A549 (cell line): ENCODE data around the gene AMMECR1. TPM values are rescaled to one million over a fixed set of nuclear protein-coding genes. Genes with fewer than 3 reads are reported as not detected.
A peak's percentile ranks its signal among the peaks of the same experiment; 100 is the strongest.

Experiments
- ATAC-seq, 2 experiments: fragments of 200-7000 bp in 1 of 2; fragments of >200 bp in 1 of 2; cut with Nextera tagmentation in 1 of 2; cut with Tn5 transposase in 1 of 2; 3 replicates each; pipeline versions ENCODE4 v1.8.0 to v1.9.1; 2018 to 2020; ENCODE audit warnings: mild to moderate bottlenecking in 1 of 2, moderate library complexity in 1 of 2
- CTCF ChIA-PET: fragments of 300-600 bp; sonication (Branson Sonifier 250); formaldehyde crosslinking; extraction: SDS; loops from one replicate; lab custom pipeline; 2021; ENCODE audit warnings: antibody characterized with exemption, inconsistent platforms; lab: Yijun Ruan, JAX
- POLR2A ChIA-PET: fragments of 350-600 bp; formaldehyde crosslinking; extraction: SDS; loops from one replicate; lab custom pipeline; 2021; ENCODE audit warnings: antibody characterized with exemption, inconsistent platforms; lab: Yijun Ruan, JAX
- DNase-seq, 2 experiments: peaks; one replicate each; pipeline versions ENCODE4 v3.0.0 to v3.0.0-alpha.2; 2011 to 2016; ENCODE audit warnings: low read depth in 1 of 2, low spot score in 1 of 2
- FAIRE-seq: peaks from 2 replicates; lab custom pipeline; 2011; peaks lifted over from hg19 to GRCh38; lab: Jason Lieb, UNC
- H3K27ac ChIP-seq, 2 experiments: fragments of >200 bp; sonication (Bioruptor Twin); formaldehyde crosslinking; 3 replicates each; pipeline ENCODE4 v1.5.1; 2016 to 2017
- H3K4me1 ChIP-seq: fragments of >200 bp; sonication (Bioruptor Twin); formaldehyde crosslinking; 3 replicates; pipeline ENCODE4 v1.6.1; 2016
- H3K4me2 ChIP-seq: fragments of >200 bp; sonication (Bioruptor Twin); formaldehyde crosslinking; 3 replicates; pipeline ENCODE4 v1.6.1; 2016
- H3K4me3 ChIP-seq: fragments of >200 bp; sonication (Bioruptor Twin); formaldehyde crosslinking; 3 replicates; pipeline ENCODE4 v1.5.1; 2016
- H3K9me3 ChIP-seq: fragments of >200 bp; sonication (Bioruptor Twin); formaldehyde crosslinking; 3 replicates; pipeline ENCODE4 v1.6.1; 2016
- BHLHE40 ChIP-seq: IDR thresholded peaks from 2 replicates; pipeline ENCODE4 v1.6.1; 2012; ENCODE audit warnings: low read depth, low read length, inconsistent platforms
- CHD4 ChIP-seq: fragments of 200-600 bp; sonication (generic); IDR thresholded peaks from 2 replicates; pipeline ENCODE4 v1.6.1; 2016; ENCODE audit warnings: antibody characterized with exemption, mild to moderate bottlenecking, borderline replicate concordance
- EHF ChIP-seq: fragments of 250-450 bp; sonication (Bioruptor Pico); IDR thresholded peaks from 2 replicates; pipeline ENCODE4 v1.5.0; 2020; ENCODE audit warnings: mild to moderate bottlenecking
- EHMT2 ChIP-seq: fragments of 200-600 bp; sonication (generic); IDR thresholded peaks from 2 replicates; pipeline ENCODE4 v1.6.1; 2016; ENCODE audit warnings: antibody characterized with exemption, low read depth, mild to moderate bottlenecking, moderate library complexity
- EP300 ChIP-seq, 2 experiments: fragments of >200 bp; sonication (Bioruptor Twin); formaldehyde crosslinking; IDR thresholded peaks; 2 replicates in 1 of 2; 3 replicates in 1 of 2; pipeline ENCODE4 v1.6.1; 2016 to 2017
- FOSL2 ChIP-seq, 2 experiments: fragments of 450-650 bp in 1 of 2; fragments of >200 bp in 1 of 2; sonication (Bioruptor Twin) in 1 of 2; formaldehyde crosslinking; IDR thresholded peaks; 2 replicates each; pipeline versions ENCODE4 v1.5.0 to v1.6.1; 2016 to 2020; ENCODE audit warnings: mild to moderate bottlenecking in 1 of 2, moderate library complexity in 1 of 2
- GATA3 ChIP-seq: IDR thresholded peaks from 2 replicates; pipeline ENCODE4 v1.6.1; 2012; ENCODE audit warnings: borderline replicate concordance
- HOXB5 ChIP-seq: fragments of 250-450 bp; sonication (Bioruptor Pico); IDR thresholded peaks from 2 replicates; pipeline ENCODE4 v1.5.0; 2020; ENCODE audit warnings: mild to moderate bottlenecking, moderate library complexity
- JUNB ChIP-seq: fragments of >200 bp; sonication (Bioruptor Twin); formaldehyde crosslinking; IDR thresholded peaks from 2 replicates; pipeline ENCODE4 v1.6.1; 2016
- POLR2A ChIP-seq: IDR thresholded peaks from 2 replicates; pipeline ENCODE4 v1.6.1; 2012; ENCODE audit warnings: mild to moderate bottlenecking, low read length
- POLR2AphosphoS2 ChIP-seq: conservative IDR thresholded peaks from 2 replicates; pipeline ENCODE4 v1.6.1; 2012; ENCODE audit warnings: low read length, improper control_type of control experiment, inconsistent platforms
- RCOR1 ChIP-seq: fragments of 150-350 bp; IDR thresholded peaks from 2 replicates; pipeline ENCODE4 v1.6.1; 2014; ENCODE audit warnings: antibody characterized with exemption, low read length, low read depth
- RNF2 ChIP-seq: fragments of 200-600 bp; sonication (generic); IDR thresholded peaks from 2 replicates; pipeline ENCODE4 v1.6.1; 2016; ENCODE audit warnings: low read depth, mild to moderate bottlenecking, antibody characterized with exemption, moderate library complexity, borderline replicate concordance
- SREBF2 ChIP-seq: fragments of 450-650 bp; IDR thresholded peaks from 2 replicates; pipeline ENCODE4 v1.6.1; 2014; ENCODE audit warnings: mild to moderate bottlenecking, moderate library complexity
- TP53 ChIP-seq: fragments of 250-450 bp; sonication (Bioruptor Pico); IDR thresholded peaks from 2 replicates; pipeline ENCODE4 v1.5.0; 2021; ENCODE audit warnings: mild to moderate bottlenecking, moderate library complexity
- ZSCAN20 ChIP-seq: fragments of 250-450 bp; sonication (Bioruptor Pico); IDR thresholded peaks from 2 replicates; pipeline ENCODE4 v1.8.0; 2022; ENCODE audit warnings: mild to moderate bottlenecking, moderate library complexity
- WGBS: methylation state at CpG from one replicate; pipeline ENCODE4 v1.1.6; 2017; ENCODE audit errors: missing lambda C conversion rate; 5-methylcytosine and 5-hydroxymethylcytosine counted together
- polyA plus RNA-seq, 4 experiments: library from polyadenylated mRNA; depleted of rRNA in 3 of 4; stranded (reverse); fragments of >200 nt; fragmentation: RNase III in 1 of 4; extraction: RNeasy Plus Mini Kit Qiagen cat#74134 plus additional on column Dnase treatment in 1 of 4; gene quantifications; 2 replicates in 3 of 4; 3 replicates in 1 of 4; pipeline ENCODE4 v1.2.3, GENCODE V29; 2011 to 2017
- TF ChIP-seq, protein P1 (sequence below): IDR thresholded peaks from 2 replicates; pipeline ENCODE4 v1.6.1; 2012
- TF ChIP-seq, protein P2 (sequence below): fragments of >200 bp; sonication (Bioruptor Twin); formaldehyde crosslinking; IDR thresholded peaks from 3 replicates; pipeline ENCODE4 v1.6.1; 2016
- TF ChIP-seq, protein P3 (sequence below): IDR thresholded peaks from 2 replicates; pipeline ENCODE4 v1.6.1; 2012; ENCODE audit warnings: low read depth, borderline replicate concordance
- TF ChIP-seq, protein P4 (sequence below): fragments of 150-350 bp; IDR thresholded peaks from 2 replicates; pipeline ENCODE4 v1.6.1; 2014; ENCODE audit warnings: low read depth, mild to moderate bottlenecking, low read length
- TF ChIP-seq, protein P5 (sequence below): IDR thresholded peaks from 2 replicates; pipeline ENCODE4 v1.6.1; 2012

AMMECR1 gene
- polyA plus RNA-seq, 2 of the 4 experiments (the other 2 are of a cell fraction) = 7.9 to 13.7 TPM

DNA sequence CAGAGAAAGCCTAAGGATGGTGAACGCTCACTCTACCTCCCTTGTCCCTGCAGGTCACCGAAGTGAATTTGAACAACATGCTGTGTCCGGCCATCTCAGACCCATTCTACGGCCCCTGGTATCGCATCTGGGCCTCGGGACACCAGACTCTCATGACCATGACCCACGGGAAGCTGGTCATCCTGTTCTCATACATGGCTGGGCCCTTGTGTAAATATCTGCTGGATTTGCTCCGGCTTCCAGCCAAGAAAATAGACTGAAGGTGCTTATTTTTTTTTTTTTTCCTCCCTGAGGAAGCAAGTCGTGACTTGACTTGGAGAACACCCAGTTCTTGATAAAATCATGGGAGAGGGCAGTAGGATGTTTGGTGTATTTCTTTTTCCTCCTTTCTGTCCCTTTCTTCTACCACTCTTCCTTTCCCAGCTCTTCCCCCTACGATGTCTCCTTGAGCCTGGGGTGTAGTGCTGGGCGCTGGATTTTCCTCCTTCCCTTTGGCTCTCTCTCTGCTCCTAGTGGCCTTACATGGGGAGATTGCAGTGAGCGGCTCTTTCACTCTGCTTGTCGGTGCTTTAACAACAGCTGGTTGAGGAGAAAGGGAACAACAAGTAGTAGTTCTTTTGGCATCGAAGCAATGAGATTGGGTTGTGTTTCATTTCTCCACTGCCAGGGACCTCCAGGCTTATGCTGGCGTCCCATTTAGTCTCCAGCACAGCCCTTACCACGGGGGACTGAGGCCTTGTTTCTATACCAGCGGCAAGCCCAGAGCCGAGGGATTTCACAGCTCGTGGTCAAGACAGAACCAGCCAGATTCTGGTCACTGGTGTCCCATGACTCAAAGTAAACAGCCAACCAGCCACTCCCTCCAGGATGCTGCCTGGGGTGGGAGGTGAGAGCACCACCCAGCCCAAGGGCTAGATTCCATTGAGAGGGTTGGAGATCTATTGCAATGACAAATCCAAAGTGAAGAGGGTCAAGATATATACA, 144.4 kb downstream of the AMMECR1 start:
- peak overlapping the region; percentile 83 for H3K4me2 ChIP-seq
- peak; percentile 55 to 62 for DNase-seq
- H3K4me1 ChIP-seq = peaks cover 58% of the 10 kb centered on the region
- H3K9me3 ChIP-seq = no peaks in the 10 kb centered on the region
- peak overlapping the region; percentile 89 to 95 for H3K27ac ChIP-seq
- CTCF ChIA-PET = interaction anchor here (1.0 to 34.7 kb wide), 4 partner anchors 15 to 240 kb away, joined by 3 to 848 read pairs (median 4); no protein-coding TSS in a partner anchor
- TF ChIP-seq SREBF2 = no peak
- TF ChIP-seq EP300 (IDR thresholded peaks at IDR 0.05) = peak in 1 of 2 experiments; percentile 18; a peak in 1 of 5 replicates
- TF ChIP-seq EHF (CRISPR knock-in tag) = no peak
- TF ChIP-seq, protein P1, sequence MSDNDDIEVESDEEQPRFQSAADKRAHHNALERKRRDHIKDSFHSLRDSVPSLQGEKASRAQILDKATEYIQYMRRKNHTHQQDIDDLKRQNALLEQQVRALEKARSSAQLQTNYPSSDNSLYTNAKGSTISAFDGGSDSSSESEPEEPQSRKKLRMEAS = peak; percentile 71
- TF ChIP-seq GATA3 = no peak; the same call in 1 of the 2 replicates
- no peak for TF ChIP-seq CHD4
- TF ChIP-seq EHMT2 = no peak
- TF ChIP-seq TP53 (CRISPR knock-in tag) = no peak
- TF ChIP-seq, protein P2, sequence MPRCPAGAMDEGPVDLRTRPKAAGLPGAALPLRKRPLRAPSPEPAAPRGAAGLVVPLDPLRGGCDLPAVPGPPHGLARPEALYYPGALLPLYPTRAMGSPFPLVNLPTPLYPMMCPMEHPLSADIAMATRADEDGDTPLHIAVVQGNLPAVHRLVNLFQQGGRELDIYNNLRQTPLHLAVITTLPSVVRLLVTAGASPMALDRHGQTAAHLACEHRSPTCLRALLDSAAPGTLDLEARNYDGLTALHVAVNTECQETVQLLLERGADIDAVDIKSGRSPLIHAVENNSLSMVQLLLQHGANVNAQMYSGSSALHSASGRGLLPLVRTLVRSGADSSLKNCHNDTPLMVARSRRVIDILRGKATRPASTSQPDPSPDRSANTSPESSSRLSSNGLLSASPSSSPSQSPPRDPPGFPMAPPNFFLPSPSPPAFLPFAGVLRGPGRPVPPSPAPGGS = no peak
- peak; percentile 43; the same call in 1 of the 2 replicates for TF ChIP-seq JUNB
- TF ChIP-seq, protein P3, sequence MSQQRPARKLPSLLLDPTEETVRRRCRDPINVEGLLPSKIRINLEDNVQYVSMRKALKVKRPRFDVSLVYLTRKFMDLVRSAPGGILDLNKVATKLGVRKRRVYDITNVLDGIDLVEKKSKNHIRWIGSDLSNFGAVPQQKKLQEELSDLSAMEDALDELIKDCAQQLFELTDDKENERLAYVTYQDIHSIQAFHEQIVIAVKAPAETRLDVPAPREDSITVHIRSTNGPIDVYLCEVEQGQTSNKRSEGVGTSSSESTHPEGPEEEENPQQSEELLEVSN = peak; percentile 45; the same call in 1 of the 2 replicates
- TF ChIP-seq, protein P4, sequence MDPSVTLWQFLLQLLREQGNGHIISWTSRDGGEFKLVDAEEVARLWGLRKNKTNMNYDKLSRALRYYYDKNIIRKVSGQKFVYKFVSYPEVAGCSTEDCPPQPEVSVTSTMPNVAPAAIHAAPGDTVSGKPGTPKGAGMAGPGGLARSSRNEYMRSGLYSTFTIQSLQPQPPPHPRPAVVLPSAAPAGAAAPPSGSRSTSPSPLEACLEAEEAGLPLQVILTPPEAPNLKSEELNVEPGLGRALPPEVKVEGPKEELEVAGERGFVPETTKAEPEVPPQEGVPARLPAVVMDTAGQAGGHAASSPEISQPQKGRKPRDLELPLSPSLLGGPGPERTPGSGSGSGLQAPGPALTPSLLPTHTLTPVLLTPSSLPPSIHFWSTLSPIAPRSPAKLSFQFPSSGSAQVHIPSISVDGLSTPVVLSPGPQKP = no peak
- TF ChIP-seq FOSL2 (IDR thresholded peaks at IDR 0.05) = no peak
- peak; percentile 59 for TF ChIP-seq FOSL2 (CRISPR knock-in tag; IDR thresholded peaks at IDR 0.05)
- TF ChIP-seq, all 56 proteins: peak for 5
- ATAC-seq = peak; percentile 66 to 80; a peak in 5 of 6 replicates
- 48% methylated on average over 17 of the region's 19 CpGs for WGBS
- no peak overlapping the region; the same call in 2 of the 3 replicates for H3K4me3 ChIP-seq
- POLR2A ChIA-PET = no interaction called here
- FAIRE-seq = peak; percentile 98

DNA sequence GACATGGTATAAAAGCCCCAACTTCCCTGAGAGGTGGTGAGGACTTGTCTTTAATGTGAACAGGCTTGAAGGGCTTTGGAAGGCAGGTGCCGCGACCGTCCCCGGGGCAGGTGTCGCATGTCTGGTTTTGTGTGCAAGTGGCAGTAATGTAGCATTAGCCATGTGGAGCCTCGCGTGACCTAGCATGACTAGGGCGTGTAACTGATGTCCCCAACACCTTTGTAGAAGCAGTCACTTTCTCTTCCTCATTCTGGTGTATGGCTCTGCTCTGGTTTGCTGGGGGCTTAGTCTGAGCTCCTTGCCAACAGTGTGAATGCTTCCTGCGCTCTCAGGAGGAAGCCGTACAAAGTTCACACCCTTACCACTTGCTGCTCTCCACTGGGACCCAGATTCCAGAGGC, 145.7 kb downstream of the AMMECR1 start:
- Histone ChIP-seq H3K4me1 (peaks cover 63% of the 10 kb centered on the region), H3K9me3 (no peaks in the 10 kb centered on the region), H3K4me2 (no peak overlapping the region), H3K27ac (peak overlapping the region; percentile 89 to 95), H3K4me3 (no peak overlapping the region)
- ATAC-seq (no peak), FAIRE-seq (no peak), DNase-seq (no peak)
- no peak for TF ChIP-seq RNF2
- no peak for TF ChIP-seq POLR2A
- TF ChIP-seq ZSCAN20 = no peak
- TF ChIP-seq RCOR1 = no peak
- TF ChIP-seq, protein P5, sequence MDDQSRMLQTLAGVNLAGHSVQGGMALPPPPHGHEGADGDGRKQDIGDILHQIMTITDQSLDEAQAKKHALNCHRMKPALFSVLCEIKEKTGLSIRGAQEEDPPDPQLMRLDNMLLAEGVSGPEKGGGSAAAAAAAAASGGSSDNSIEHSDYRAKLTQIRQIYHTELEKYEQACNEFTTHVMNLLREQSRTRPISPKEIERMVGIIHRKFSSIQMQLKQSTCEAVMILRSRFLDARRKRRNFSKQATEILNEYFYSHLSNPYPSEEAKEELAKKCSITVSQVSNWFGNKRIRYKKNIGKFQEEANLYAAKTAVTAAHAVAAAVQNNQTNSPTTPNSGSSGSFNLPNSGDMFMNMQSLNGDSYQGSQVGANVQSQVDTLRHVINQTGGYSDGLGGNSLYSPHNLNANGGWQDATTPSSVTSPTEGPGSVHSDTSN = no peak
- TF ChIP-seq POLR2AphosphoS2 = no peak
- no peak for TF ChIP-seq EHF (CRISPR knock-in tag)
- TF ChIP-seq HOXB5 (CRISPR knock-in tag) = no peak
- no peak for TF ChIP-seq BHLHE40
- WGBS = 96% methylated on average over 10 of the region's 10 CpGs
- ChIA-PET CTCF (interaction anchor here (1.0 to 34.7 kb wide), 5 partner anchors 11 to 241 kb away, joined by 3 to 848 read pairs (median 5); no protein-coding TSS in a partner anchor), POLR2A (no interaction called here)
